Activated T-cell treated with anti-CD3 and anti-CD28 coated beads for 24 hours (primary cell): Measurements from ENCODE around the gene CXCL10.

Source experiments
- DNase-seq: peaks from one replicate; pipeline ENCODE4 v3.0.0-alpha.2; 2020; ENCODE audit warnings: low read depth

The CXCL10 gene

DNA sequence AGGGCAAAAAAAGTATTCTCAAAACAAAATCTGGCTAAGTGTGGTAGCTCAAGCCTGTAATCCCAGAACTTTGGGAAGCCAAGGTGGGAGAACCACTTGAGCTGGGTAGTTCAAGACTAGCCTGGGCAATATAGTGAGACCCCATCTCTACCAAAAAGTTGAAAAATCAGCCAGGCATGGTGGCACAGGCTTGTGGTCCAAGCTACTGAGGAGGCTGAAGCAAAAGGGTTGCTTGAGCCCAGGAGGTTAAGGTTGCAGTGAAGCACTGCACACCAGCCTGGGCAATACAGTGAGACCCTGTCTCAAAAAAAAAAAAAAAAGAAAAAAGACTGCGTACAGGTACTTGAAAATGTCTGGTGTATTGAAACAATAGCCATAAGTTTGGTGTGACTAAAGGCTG, 30.8 kb downstream of the CXCL10 start:
- no peak for DNase-seq

DNA sequence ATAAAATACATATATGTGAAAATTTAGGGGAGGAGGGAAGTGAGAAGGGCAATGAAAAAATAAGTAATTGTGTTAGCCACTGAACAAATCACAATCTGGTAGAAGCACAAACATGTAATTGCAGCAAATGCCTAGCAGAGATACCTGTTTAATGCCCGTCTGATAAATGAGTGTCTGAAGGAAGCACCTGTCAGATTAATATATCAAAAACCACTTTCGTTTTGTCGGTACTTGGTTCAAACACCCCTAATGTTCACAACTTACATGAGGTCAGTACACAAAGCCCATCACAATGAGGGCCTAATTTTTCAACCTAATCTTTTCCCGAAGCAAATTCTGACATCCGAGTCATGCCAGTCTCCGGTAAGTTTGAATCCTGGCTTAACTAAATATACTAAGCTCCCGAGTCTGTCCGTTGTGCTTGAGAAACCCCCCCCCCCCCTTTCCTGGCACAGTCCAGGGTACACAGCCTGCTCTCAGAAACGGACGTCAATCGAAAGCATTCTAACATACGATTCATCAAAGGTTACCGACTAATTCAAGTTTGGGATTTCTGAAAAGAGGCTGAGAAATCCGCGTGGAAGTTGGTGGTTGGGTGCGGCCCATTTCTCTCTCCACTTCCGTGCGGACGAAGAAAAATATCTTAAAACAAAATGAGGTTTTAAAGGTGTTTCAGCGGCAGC, 33.3 kb downstream of the CXCL10 start:
- DNase-seq: no peak

DNA sequence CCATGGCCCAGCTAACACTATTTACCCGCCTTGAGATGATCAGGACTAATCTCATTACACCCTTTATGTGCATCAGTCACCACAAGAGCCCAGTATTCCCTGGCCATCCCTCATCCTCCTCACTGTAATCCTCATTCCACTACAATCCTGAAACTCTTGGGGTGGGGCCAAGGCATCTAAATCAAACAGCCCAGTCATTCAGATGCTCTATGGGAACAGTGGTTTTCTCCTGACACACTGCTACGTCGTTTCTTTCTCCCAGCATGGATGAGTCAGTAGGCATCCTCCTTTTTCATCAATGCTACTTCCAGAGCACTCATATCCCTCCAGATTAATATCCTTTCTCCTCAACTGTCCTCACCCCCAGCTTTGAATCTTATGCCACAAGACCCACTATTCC, 38.2 kb downstream of the CXCL10 start:
- no peak for DNase-seq

DNA sequence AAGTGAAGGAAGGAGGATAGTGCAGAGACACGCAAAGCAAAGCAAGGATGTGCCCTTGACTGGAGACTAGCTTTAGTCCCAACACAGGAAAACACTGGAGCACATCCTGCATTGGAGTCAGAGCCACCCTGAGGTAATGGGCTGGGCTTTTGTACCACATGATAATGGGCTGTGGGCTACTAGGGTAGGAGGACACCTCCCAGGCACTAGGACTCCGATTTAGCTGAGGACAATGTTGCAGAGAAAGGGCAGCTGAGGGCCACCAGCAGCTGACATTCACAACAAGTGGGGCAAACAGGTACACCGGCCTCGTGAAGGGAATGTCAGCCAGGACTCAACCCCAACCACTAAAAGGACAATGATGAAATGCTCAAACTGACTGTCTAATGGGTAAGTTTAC, 42.7 kb downstream of the CXCL10 start:
- DNase-seq: no peak

DNA sequence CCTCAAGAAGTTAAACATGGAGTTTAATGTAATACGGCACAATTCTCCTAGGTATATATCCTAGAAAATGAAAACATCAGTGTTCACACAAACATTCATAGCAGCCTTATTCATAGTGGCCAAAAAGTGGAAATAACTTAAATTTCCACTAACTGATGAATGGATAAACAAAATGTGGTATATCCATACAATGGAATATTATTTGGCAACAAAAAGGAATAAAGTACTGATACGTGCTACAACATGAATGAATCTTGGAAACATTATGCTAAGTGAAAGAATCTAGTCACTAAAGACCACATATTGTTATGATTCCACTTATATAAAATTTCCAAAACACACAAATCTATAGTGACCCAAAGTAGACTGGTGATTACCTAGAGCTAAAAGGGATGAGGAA, 47.1 kb downstream of the CXCL10 start:
- DNase-seq: no peak

DNA sequence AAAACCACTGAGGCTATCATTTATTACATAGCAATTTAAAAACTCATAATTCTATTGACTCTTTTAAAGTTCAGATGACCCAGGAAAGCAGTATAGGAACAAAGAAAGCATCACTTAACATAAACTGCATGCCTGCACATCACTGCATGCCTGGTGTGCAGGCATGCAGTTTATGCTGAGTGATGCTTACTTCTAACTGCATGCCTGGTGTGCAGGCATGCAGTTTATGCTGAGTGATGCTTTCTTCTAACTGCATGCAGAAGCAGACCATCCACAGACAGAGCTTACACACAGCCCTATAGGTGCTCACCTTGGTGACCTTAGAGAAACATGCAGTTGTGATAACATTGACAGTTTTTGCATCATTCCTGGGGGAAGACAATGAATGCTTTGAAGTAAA, 49.5 kb downstream of the CXCL10 start:
- no peak for DNase-seq
